GM13977 (cell line): ENCODE data around the gene RALA.

ENCODE experiments used
- DNase-seq: peaks from one replicate; pipeline ENCODE4 v3.0.0; 2012; ENCODE audit warnings: low spot score
- CTCF ChIP-seq: IDR thresholded peaks from 2 replicates; pipeline ENCODE4 v1.5.1; 2012; ENCODE audit warnings: mild to moderate bottlenecking, control low read depth; ENCODE audit not compliant: insufficient read depth; ENCODE audit errors: extremely low read depth, missing control alignments
- in situ Hi-C: fragments of 300-500 bp; cut with MboI; formaldehyde crosslinking; loops from one replicate; pipeline ENCODE4 v1.12.0; 2022; ENCODE audit warnings: low sequenced_read_pairs, low pct_unique_long_range_greater_than_20kb, mixed read lengths, inconsistent platforms; ENCODE audit not compliant: unreplicated experiment

RALA gene

GRCh38 chr7:39727231-39728012 lies 104.0 kb downstream of the RALA start:
- TF ChIP-seq CTCF = no peak
- in situ Hi-C loops = no loop called here
- DNase-seq = no peak

- in situ Hi-C loops = no loop called here
- TF ChIP-seq CTCF = no peak
- peak; percentile 92 for DNase-seq
These were observed 109.7 kb downstream of the RALA start for GRCh38 chr7:39732837-39733804.

GRCh38 chr7:39733881-39734632 lies 110.7 kb downstream of the RALA start:
- in situ Hi-C loops = no loop called here
- no peak for DNase-seq
- no peak for TF ChIP-seq CTCF

DNA sequence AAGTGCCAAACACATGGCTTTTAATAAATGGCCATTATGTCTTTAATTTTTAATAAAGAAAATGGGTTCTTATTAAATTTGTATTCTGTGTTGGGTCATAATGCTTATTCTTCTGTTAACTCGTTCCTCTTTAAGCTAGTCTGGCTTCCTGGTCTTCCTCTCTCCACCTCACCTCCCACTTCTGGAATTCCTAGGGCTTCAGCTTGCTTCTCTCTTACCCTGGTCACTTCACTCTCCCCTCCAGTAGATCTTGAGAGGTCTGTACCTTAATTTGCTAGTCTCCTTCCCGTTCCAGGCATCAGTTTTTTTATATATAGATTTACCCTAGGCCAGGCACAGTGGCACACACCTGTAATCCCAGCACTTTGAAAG lies 111.2 kb downstream of the RALA start:
- DNase-seq = no peak
- in situ Hi-C loops = no loop called here
- TF ChIP-seq CTCF = no peak

- TF ChIP-seq CTCF = no peak
- no peak for DNase-seq
- in situ Hi-C loops = no loop called here
These were observed 112.5 kb downstream of the RALA start for GRCh38 chr7:39735903-39736302.

DNA sequence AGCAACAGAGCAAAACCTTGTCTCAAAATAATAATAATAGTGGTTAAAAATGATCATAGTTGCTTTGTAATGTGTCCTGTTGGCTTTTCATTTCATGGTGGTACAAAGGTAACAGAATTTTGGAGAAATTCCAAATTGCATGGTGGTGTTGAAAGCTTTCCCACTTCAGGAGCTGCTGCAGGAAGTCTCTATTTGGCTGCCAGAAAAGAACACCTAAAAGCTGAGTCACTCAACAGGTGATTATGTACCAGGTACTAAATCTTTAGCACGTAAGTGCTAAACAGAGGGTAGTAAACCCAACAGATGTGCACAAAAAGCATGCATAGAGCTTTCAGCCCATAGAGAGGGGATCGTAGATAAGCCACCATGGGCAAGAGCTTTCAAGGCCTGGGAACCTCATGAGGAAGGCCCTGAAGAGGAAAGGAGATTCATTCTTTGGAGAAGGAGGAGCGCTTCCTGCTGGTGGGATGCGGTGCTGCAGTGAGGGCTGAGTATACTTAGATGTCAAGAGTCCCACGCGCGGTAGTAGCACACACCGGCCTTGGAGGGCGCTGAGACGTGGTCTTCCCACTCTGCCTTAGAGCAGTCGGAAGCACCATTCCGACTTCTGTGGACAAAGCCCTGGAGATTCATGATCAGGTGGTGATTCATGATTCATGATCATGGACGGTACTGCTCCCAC lies 118.7 kb downstream of the RALA start:
- TF ChIP-seq CTCF = peak; percentile 58
- in situ Hi-C loops = no loop called here
- DNase-seq = no peak
